Parathyroid adenoma (tissue), 2 donors: ENCODE measurements around the gene XXYLT1.
A peak's percentile ranks its signal among the peaks of the same experiment; 100 is the strongest.

ENCODE experiments used
- H2AFZ ChIP-seq: fragments of 300-600 bp; sonication (generic); one replicate; pipeline ENCODE4 v1.7.0; 2017; ENCODE audit warnings: antibody characterized with exemption, mild to moderate bottlenecking
- H3K27ac ChIP-seq: fragments of 300-600 bp; sonication (generic); one replicate; pipeline ENCODE4 v1.7.0; 2017
- H3K27me3 ChIP-seq: fragments of 300-600 bp; sonication (generic); one replicate; pipeline ENCODE4 v1.7.0; 2017; ENCODE audit warnings: low read length; ENCODE audit not compliant: control insufficient read depth, insufficient read depth
- H3K36me3 ChIP-seq: fragments of 300-600 bp; sonication (generic); one replicate; pipeline ENCODE4 v1.7.0; 2017; ENCODE audit warnings: low read length; ENCODE audit not compliant: control insufficient read depth, insufficient read depth
- H3K4me1 ChIP-seq: fragments of 300-600 bp; sonication (generic); one replicate; pipeline ENCODE4 v1.7.0; 2017; ENCODE audit warnings: control low read depth
- H3K4me2 ChIP-seq: fragments of 300-600 bp; sonication (generic); one replicate; pipeline ENCODE4 v1.7.0; 2017; ENCODE audit warnings: low read length
- H3K4me3 ChIP-seq: fragments of 300-600 bp; sonication (generic); one replicate; pipeline ENCODE4 v1.7.0; 2017; ENCODE audit warnings: low read depth, low read length
- H3K79me2 ChIP-seq: fragments of 300-600 bp; sonication (generic); one replicate; pipeline ENCODE4 v1.7.0; 2017; ENCODE audit warnings: control low read depth
- H3K9ac ChIP-seq: fragments of 300-600 bp; sonication (generic); one replicate; pipeline ENCODE4 v1.7.0; 2017; ENCODE audit warnings: mild to moderate bottlenecking
- H3K9me3 ChIP-seq: fragments of 300-600 bp; sonication (generic); one replicate; pipeline ENCODE4 v1.7.0; 2017; ENCODE audit warnings: low read length; ENCODE audit not compliant: control insufficient read depth
- TF ChIP-seq, protein P1 (sequence below): fragments of 300-600 bp; sonication (generic); IDR thresholded peaks from one replicate; pipeline ENCODE4 v1.7.0; 2017; ENCODE audit warnings: antibody characterized with exemption, mild to moderate bottlenecking
- donor health status: primary hyperparathyroidism.

Gene XXYLT1

GRCh38 chr3:195253923-195254432 lies 17.0 kb downstream of the XXYLT1 start:
- Histone ChIP-seq H3K4me1 (peaks cover 24% of the 10 kb centered on the region), H3K4me3 (no peak overlapping the region), H3K9ac (no peak overlapping the region), H2AFZ (no peak overlapping the region), H3K9me3 (no peaks in the 10 kb centered on the region), H3K27me3 (no peaks in the 10 kb centered on the region), H3K4me2 (no peak overlapping the region), H3K27ac (no peak overlapping the region), H3K36me3 (no peaks in the 10 kb centered on the region), H3K79me2 (peaks cover 57% of the 10 kb centered on the region)
- TF ChIP-seq, protein P1, sequence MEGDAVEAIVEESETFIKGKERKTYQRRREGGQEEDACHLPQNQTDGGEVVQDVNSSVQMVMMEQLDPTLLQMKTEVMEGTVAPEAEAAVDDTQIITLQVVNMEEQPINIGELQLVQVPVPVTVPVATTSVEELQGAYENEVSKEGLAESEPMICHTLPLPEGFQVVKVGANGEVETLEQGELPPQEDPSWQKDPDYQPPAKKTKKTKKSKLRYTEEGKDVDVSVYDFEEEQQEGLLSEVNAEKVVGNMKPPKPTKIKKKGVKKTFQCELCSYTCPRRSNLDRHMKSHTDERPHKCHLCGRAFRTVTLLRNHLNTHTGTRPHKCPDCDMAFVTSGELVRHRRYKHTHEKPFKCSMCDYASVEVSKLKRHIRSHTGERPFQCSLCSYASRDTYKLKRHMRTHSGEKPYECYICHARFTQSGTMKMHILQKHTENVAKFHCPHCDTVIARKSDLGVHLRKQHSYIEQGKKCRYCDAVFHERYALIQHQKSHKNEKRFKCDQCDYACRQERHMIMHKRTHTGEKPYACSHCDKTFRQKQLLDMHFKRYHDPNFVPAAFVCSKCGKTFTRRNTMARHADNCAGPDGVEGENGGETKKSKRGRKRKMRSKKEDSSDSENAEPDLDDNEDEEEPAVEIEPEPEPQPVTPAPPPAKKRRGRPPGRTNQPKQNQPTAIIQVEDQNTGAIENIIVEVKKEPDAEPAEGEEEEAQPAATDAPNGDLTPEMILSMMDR = no peak

DNA sequence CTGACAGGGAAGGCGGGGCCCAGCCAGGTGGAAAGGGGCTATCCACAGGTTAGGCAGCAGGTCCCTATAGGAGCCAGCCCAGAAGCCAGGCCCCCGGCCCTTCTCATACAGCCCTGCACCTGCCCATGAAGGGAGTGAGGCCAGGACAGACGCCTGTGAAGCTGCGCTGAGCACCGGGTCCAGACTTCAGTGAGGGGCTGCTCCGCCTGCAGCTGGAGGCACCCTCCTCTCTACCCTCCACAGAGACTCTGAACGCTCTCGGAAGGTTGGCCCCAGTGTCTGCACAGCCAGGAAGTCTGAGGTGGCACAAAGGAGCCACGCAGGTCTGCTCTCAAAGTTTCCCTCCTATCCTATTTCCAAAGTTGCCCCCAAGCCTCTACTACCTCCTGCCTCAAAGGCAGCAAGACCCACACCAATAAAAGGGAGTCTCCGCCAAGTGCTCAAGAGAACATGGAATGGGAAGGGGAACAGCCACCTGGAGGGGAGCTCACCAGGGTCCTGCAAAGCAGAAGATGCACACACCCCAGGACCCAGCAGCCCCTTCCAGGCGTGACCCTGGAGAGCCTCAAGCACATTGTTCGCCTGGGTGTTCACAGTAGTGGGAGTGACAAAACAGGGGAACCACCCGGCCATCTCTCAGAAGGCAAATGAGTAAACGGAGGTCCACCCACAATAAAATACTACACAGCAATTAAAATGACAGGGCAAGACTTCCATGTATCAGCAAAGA lies 19.5 kb downstream of the XXYLT1 start:
- H3K4me2 ChIP-seq = no peak overlapping the region
- peaks cover 63% of the 10 kb centered on the region for H3K79me2 ChIP-seq
- TF ChIP-seq, protein P1 = no peak
- no peak overlapping the region for H3K4me3 ChIP-seq
- H2AFZ ChIP-seq = no peak overlapping the region
- H3K9me3 ChIP-seq = no peaks in the 10 kb centered on the region
- H3K9ac ChIP-seq = no peak overlapping the region
- no peaks in the 10 kb centered on the region for H3K27me3 ChIP-seq
- no peak overlapping the region for H3K27ac ChIP-seq
- peaks cover 6% of the 10 kb centered on the region for H3K4me1 ChIP-seq
- H3K36me3 ChIP-seq = no peaks in the 10 kb centered on the region

- H3K9me3 ChIP-seq = no peaks in the 10 kb centered on the region
- H3K27ac ChIP-seq = no peak overlapping the region
- no peak overlapping the region for H3K9ac ChIP-seq
- H3K36me3 ChIP-seq = no peaks in the 10 kb centered on the region
- H3K4me3 ChIP-seq = no peak overlapping the region
- TF ChIP-seq, protein P1 = peak; percentile 27
- H3K79me2 ChIP-seq = peaks cover 59% of the 10 kb centered on the region
- H3K4me2 ChIP-seq = no peak overlapping the region
- H2AFZ ChIP-seq = no peak overlapping the region
- no peaks in the 10 kb centered on the region for H3K27me3 ChIP-seq
- H3K4me1 ChIP-seq = peaks cover 6% of the 10 kb centered on the region
These were observed 20.3 kb downstream of the XXYLT1 start for GRCh38 chr3:195250473-195251251.

DNA sequence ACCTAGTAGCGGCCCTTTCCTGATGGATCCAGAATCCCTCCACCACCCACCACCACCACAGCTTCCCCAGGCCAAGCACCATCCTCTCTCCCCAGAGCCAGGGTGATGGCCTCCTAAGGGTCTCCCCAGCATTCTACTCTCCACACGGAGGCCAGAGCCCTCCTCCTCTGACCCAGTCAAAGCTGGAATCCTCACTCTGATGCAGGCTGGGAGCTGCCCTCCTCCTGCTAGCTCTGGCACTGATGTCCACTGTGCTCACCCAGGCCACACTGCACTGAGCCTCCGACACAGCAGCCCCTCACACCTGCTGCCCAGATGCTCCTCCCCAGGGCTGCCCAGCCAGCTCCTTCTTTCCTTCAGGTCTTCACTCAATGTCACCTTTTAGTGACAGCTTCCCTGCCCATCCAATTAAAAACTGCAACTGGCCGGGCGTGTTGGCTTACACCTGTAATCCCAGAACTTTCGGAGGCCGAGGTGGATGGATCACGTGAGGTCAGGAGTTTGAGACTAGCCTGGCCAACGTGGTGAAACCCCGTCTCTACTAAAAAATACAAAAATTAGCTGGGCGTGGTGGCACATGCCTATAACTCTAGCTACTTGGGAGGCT lies 21.0 kb downstream of the XXYLT1 start:
- H3K27ac ChIP-seq = no peak overlapping the region

More for the DNA sequence above, 21.0 kb downstream of the XXYLT1 start:
- H3K9me3 ChIP-seq = no peaks in the 10 kb centered on the region
- H2AFZ ChIP-seq = no peak overlapping the region
- no peak overlapping the region for H3K4me3 ChIP-seq
- H3K4me2 ChIP-seq = no peak overlapping the region
- H3K79me2 ChIP-seq = peaks cover 52% of the 10 kb centered on the region
- no peak overlapping the region for H3K9ac ChIP-seq
- peaks cover 6% of the 10 kb centered on the region for H3K4me1 ChIP-seq
- H3K36me3 ChIP-seq = no peaks in the 10 kb centered on the region
- TF ChIP-seq, protein P1 = no peak
- no peaks in the 10 kb centered on the region for H3K27me3 ChIP-seq
